ENCODE results near the gene UTP4.

UTP4 gene

DNA sequence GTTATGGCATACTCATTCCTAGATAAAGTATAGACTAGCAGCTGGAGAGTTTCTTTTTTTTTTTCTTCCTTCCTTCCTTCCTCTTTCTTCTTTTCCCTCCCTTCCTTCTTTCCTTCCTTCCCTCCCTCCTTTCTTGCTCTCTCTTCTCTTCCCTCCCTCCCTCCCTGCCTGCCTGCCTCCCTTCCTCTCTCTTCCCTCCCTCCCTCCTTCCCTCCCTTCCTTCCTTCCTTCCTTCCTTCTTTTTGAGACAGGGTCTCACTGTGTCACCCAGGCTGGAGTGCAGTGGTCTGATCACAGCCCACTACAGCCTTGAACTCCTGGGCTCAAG lies 47.5 kb downstream of the UTP4 start:
- DNase-seq, result no peak

DNA sequence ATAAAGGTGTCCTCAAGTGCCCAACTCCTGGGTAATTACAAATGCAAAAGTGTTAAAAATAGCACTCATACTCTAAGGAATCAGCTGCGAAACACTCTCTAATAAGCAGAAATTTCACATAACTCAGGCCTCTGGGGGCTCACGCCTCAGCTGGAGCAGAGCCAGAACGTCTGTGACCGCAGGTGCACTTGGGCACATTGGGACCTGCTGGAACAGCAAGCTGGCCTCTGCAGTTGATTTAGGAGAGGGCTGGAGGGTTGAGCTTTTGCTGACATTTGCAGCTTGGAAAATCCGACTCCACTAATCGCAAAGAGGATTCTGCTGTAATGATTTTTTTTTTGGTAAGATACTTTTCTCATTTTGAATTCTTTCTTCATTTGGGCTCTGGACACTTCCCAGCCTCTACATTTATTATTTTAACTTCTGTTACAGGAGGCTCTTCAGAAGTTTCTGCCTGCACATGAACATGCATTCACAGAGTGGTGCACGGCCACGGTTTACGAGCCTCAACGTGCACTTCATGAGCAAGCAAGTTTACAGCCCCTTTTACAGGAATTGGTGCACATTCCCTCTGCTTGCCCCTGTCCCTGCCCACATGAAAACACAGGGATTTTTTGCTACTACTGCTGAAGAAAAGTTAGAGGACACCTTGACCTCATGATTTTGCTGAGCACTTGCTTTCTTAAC lies 50.4 kb downstream of the UTP4 start:
- no peak for DNase-seq

GRCh38 chr16:69186642-69187445 lies 54.4 kb downstream of the UTP4 start, which contains the start of gene SNTB2:
Gene SNTB2, plus strand, starts transcription at chr16:69187164. Its CDS starts 3 bp downstream, at chr16:69187167.
- peak; percentile 49 for DNase-seq

GRCh38 chr16:69187446-69188235 lies 55.2 kb downstream of the UTP4 start:
- DNase-seq, result peak; percentile 0

- DNase-seq, result no peak
Measured at GRCh38 chr16:69188236-69188549, 55.7 kb downstream of the UTP4 start.

GRCh38 chr16:69188716-69189115 lies 56.3 kb downstream of the UTP4 start:
- DNase-seq, result no peak

- no peak for DNase-seq
Measured at GRCh38 chr16:69190046-69190588, 57.7 kb downstream of the UTP4 start.

- DNase-seq, result no peak
Measured at GRCh38 chr16:69190598-69190997, 58.1 kb downstream of the UTP4 start.

- DNase-seq, result no peak
Measured at GRCh38 chr16:69191136-69191535, 58.7 kb downstream of the UTP4 start.

DNA sequence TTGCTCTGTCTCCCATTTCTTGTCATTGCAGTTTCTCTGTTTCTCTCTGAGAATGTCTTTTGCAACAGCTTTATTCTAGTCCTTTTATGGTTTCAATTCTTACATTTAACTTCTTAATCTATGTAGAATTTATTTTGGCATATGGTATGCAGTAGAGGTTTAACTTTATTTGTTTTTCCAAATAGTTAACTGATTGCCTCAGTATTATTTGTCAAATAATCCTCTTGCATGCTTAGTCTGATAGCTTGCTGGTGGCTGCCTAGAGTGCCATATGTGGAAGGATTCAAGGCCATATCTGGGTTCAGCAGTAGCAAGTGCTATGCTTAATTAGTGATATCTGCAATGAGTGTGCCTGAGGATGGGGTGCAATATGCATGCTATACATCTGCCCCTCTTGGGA lies 61.4 kb downstream of the UTP4 start:
- DNase-seq, result no peak

- DNase-seq, result no peak
Measured at GRCh38 chr16:69194488-69194887, 62.0 kb downstream of the UTP4 start.

- no peak for DNase-seq
Measured at GRCh38 chr16:69195369-69196029, 63.0 kb downstream of the UTP4 start.

GRCh38 chr16:69197573-69197972 lies 65.1 kb downstream of the UTP4 start:
- DNase-seq, result no peak

DNA sequence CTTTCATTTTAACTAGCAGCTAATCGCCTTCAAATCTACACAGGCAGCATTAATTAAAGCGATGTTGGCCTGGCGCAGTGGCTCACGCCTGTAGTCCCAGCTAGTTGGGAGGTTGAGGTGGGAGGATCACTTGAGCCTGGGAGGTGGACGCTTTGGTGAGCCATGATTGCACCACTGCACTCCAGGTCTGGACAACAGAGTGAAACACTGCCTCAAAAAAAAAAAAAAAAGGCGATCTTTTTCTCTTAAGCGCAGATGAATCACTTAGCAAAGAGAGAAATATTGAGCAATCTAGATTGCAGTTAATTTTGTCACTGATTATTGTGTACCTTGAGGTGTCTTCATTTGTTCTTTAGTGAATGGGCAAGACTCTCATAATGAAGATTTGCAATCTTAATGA lies 66.9 kb downstream of the UTP4 start:
- DNase-seq, result no peak

DNA sequence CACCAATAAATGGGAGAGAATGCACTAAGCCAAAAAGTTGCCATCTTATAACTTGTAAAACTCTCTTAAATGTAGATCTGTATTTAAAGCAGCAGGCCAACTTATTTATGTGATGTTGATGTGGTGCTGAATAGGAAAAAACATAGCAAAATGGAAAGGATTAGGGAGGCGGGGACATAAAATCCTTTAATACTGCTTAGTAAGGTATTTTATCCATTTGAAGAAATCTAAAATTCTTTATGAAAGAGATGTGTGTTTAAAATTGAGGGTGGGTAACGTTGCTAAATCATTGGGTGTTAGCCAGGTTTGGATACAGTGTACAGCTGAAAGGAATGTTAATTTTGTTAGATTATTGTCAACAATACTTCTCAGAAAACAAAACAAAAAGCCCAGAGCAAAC lies 68.8 kb downstream of the UTP4 start:
- no peak for DNase-seq

- no peak for DNase-seq
Measured at GRCh38 chr16:69201787-69202186, 69.3 kb downstream of the UTP4 start.

DNA sequence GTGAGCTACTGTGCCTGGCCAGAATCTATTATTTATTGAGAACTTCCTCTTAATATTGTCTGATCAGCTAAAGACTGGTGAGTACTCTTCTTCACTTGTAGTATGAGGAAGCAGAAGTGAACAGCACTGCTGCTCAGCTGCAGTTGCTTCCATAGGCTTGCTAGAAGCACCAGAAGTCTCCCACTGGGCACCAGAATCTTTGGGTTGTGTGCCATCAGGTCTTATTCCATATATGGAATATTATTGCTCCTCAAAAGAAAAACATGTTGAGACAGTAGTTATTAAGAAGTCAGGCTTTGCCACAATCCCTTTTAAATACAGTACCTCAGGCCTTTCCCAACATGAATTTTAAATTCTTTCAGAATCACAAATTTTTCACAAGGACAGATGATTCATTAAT lies 71.7 kb downstream of the UTP4 start:
- no peak for DNase-seq

- DNase-seq, result no peak
Measured at GRCh38 chr16:69209735-69210134, 77.3 kb downstream of the UTP4 start.

- no peak for DNase-seq
Measured at GRCh38 chr16:69217433-69217832, 85.0 kb downstream of the UTP4 start.

Measured in NCI-H1048 (cell line).